ELR (cell line): ENCODE data around the gene TMEM273.
A peak's percentile ranks its signal among the peaks of the same experiment; 100 is the strongest.

Source experiments
- DNase-seq: peaks from one replicate; pipeline ENCODE4 v3.0.0-alpha.2; 2015; ENCODE audit warnings: low read depth

The TMEM273 gene

GRCh38 chr10:49162761-49163310 is 25.4 kb downstream of the TMEM273 start:
- no peak for DNase-seq

- peak; percentile 39 for DNase-seq
Observed at GRCh38 chr10:49162063-49162462, 26.1 kb downstream of the TMEM273 start.

DNA sequence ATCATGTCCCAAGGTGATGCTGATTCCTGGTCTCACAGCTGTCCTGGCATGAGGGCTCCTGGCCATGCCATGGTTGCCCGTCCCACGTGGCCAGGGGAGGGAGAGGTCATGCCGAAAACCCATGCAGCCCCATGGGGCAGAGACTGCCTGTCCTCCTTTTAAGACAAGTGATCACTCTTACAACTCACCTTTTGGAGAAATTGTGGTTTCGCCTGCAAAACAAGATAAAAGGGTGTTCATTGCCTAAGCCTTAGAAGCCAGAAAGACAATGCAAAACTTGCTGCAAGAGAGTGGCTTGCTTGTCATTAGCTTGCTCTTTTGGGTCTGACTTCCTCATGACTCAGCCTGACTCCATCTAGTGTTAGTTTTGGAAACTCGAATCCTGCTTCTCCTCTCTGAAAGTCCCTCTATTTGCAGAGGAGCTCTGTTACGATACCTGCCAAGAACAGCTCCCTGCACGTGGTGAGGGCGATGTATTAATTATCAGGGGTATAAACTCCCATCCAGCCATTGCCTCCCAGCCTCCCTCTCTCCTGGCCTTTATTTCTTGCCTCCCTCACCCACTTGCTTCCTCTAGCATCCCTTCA is 26.7 kb downstream of the TMEM273 start:
- peak; percentile 77 for DNase-seq

DNA sequence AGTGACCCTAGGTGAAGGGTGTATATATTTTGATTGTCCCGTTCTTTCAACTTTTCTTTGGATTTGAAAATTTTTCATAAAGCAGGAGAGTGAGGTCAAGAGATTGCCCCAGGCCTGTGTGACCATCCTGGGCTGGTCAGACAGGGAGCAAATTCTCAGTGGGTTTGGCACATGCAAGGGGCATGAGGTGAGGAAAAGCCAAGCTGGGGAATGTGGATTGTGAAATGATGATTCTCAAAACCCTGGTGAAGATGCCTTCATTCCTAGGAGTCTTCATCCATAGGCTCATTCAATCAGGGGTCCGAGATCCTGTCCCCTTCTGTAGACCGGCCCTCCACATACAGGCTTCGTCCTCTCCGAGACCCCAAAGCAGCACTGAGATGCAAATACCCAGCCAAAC is 27.4 kb downstream of the TMEM273 start:
- DNase-seq, result no peak

DNA sequence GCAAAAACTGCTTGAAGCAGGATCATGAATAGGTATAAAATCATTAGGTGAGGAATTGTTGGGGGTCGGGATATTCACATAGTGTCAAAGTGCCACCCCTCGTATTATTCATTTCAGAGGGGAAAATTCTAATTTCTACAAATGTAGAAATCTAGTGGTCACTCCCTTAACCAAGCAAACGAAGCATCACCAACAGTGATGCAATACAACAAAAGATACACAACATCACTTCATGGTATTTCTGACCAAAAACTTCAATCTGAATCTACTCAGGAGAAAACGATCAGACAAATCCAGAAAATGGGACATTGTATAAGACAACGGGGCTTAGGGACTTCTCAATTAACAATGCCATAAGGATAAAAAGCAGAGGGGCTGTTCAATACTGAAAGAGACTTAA is 28.1 kb downstream of the TMEM273 start:
- DNase-seq, result no peak

DNA sequence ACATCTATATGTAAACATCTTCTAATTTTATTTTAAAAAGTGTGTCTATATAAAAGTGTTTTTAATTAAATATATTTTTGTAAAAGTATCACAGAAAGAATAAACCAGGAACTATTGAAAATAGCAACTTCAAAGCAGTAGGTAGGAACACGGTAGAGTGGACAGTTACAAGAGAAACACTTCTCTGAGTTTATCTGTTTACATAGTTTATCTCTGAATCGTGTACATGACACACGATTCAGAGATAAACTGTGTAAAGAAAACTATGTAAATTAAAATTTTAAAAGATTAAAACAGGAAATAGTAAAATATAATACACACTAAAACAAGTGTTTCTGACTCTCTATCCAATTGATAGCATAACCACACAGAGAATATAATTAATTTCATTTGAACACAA is 29.3 kb downstream of the TMEM273 start:
- DNase-seq, result peak; percentile 22

- no peak for DNase-seq
Observed at GRCh38 chr10:49158404-49158803, 29.8 kb downstream of the TMEM273 start.

DNA sequence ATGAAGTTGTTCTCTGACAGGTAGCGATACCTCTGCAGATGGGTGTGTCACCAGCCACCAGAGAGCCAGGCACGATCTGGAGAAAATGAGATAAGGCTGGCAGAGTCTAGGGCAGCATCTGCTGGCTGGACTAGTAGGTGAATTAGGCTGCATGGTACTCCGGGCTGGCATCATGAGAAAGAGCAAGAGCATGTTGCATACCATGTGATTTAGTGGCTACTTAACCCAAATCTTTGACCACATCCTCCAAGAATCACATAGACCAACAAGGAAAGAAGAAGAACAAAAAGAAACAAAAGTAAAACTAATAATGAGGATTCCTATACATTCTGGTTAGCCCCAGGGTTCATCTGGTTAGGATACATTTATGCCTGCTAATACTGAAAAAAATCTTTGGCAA is 31.0 kb downstream of the TMEM273 start:
- DNase-seq, result no peak

- no peak for DNase-seq
Observed at GRCh38 chr10:49154641-49155040, 33.5 kb downstream of the TMEM273 start.

GRCh38 chr10:49153971-49154370 is 34.2 kb downstream of the TMEM273 start:
- peak; percentile 75 for DNase-seq

DNA sequence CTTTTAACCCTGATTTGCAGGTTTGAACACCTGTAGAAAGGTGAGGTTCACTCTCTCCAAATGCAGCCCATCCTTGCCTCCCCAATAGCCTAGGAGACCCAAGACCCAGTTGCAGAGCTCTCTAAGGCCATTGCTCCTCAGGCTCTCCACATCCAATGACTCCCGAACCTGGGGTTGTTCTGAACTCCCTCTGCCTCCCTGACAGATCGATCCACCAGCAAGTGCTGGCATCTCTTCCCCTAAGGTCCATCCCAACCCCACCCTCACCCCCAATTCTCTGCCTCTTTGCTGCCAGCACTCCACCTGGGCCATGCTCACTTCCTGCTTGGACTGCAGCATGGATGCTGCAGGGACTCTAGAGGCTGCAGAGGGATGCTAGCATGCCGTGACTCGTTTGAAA is 35.1 kb downstream of the TMEM273 start:
- no peak for DNase-seq

- no peak for DNase-seq
Observed at GRCh38 chr10:49152663-49153062, 35.5 kb downstream of the TMEM273 start.

GRCh38 chr10:49152037-49152436 is 36.2 kb downstream of the TMEM273 start:
- DNase-seq, result no peak

- no peak for DNase-seq
Observed at GRCh38 chr10:49151481-49151880, 36.7 kb downstream of the TMEM273 start.

GRCh38 chr10:49151025-49151445 is 37.2 kb downstream of the TMEM273 start:
- DNase-seq, result no peak

DNA sequence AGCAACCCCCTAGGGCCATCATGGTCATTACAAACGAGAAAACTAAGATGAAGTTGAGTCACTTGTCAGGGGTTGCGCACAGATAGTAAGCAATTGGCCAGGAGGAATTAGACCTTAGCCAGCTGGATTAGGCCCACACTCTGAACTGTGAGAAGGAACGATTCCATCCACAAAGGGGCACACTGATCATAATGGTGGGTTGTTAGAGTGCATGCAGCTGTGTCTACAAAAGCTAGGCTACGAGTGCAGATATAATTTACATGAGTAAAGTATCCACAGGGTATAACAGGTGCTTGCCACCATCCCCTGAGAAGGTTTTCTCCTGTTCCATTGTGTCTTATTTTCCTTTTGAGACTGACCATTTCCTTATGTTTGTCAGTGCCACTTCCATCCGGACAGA is 37.8 kb downstream of the TMEM273 start:
- DNase-seq, result no peak

GRCh38 chr10:49149881-49150280 is 38.3 kb downstream of the TMEM273 start:
- no peak for DNase-seq

GRCh38 chr10:49144058-49144720 is 44.0 kb downstream of the TMEM273 start:
- DNase-seq, result no peak

- DNase-seq, result no peak
Observed at GRCh38 chr10:49143249-49143648, 44.9 kb downstream of the TMEM273 start.

DNA sequence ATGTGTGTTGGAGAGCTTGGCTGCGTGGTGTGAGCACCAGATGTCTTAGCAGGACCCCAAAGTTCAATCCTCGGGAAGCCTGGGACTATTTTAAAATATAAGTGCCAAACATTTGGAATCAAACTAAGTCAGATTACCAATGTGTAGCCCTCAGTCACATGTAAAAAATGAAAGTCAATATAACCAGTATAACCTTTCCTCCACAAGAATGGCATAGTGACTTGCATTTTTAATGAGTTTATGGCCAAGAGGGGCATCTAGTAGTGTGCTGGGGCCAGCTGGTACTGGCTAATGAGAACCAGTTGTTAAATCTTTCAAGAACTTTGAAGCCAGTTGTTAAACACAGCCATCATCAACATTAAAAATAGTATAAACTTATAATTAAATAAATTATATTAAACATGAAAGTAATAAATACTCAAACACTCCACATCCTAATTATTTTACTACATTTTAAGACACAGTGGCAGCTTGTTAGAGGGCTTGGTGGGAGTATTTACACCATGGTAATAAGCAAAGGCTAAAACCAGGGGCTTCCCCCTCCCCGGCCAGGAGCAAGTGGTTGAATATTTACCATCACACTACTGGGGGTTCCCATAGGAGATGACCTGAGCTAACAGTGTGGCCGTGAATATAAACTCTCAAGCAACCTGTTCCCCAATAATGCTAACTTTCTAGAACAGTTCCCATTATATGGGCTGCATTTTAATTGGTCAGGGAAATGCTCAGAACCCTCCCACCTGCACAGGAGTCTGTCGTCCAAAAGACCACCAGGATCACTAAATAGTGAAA is 46.5 kb downstream of the TMEM273 start:
- no peak for DNase-seq

DNA sequence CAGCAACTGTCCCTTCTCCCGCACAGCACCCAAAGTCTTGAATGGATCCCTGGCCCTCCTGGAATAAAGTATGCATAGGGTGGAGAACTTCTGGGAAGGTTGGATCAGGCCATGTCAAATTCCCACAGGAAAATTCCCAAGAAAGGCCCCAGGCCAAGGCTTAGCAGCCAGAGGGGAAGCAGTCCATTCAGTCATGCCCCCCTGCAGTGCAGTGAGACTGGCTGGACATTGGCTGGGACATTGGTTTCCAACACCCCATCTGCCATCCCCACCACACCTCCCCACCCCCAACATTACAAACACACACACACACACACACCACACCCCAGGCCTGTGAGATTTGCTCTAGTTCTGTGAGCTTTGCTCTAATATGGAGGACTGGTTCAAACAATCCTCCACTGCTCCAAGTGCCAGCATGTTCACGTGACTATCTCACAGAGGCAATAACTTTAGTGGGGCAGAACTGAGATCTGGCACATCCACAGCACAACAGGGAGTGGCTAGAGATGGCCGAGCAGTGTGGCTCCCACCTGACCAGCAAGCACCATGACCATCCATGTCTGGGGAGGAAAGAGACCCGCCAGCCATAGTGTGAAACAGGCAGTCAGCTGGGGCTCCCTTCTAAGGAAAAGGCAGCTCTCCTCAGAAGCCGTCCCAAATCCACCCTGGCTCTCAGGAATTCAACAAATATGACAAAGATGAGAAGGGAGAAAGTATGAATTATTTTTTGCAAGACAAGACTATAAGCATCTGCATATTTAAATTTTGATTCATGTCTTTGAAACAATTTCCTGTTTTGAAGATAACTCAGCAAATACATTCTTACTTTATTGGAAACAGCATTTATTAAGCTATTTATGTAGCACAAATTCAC is 47.6 kb downstream of the TMEM273 start:
- DNase-seq, result peak; percentile 42

- DNase-seq, result peak; percentile 99
Observed at GRCh38 chr10:49139846-49140195, 48.4 kb downstream of the TMEM273 start.
